ENCODE data around the gene DEPDC5.

- TF ChIP-seq, protein P1, sequence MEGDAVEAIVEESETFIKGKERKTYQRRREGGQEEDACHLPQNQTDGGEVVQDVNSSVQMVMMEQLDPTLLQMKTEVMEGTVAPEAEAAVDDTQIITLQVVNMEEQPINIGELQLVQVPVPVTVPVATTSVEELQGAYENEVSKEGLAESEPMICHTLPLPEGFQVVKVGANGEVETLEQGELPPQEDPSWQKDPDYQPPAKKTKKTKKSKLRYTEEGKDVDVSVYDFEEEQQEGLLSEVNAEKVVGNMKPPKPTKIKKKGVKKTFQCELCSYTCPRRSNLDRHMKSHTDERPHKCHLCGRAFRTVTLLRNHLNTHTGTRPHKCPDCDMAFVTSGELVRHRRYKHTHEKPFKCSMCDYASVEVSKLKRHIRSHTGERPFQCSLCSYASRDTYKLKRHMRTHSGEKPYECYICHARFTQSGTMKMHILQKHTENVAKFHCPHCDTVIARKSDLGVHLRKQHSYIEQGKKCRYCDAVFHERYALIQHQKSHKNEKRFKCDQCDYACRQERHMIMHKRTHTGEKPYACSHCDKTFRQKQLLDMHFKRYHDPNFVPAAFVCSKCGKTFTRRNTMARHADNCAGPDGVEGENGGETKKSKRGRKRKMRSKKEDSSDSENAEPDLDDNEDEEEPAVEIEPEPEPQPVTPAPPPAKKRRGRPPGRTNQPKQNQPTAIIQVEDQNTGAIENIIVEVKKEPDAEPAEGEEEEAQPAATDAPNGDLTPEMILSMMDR (conservative IDR thresholded peaks at IDR 0.05; ENCODE audit: low read depth, low read length) = no peak
- TF ChIP-seq EZH2phosphoT487 (IDR thresholded peaks at IDR 0.05; ENCODE audit: borderline replicate concordance, low read length) (no peak), EZH2 (IDR thresholded peaks at IDR 0.05; ENCODE audit: low read length, unreplicated experiment) (no peak)
Observed at GRCh38 chr22:31857247-31857646, 103.4 kb downstream of the DEPDC5 start.
